Kidney epithelial cell (primary cell): ENCODE measurements around the gene STAT6. TPM values are rescaled to one million over a fixed set of nuclear protein-coding genes. Genes with fewer than 3 reads are reported as not detected.

Experiments used
- DNase-seq: peaks from one replicate; pipeline ENCODE4 v3.0.0-alpha.2; 2010; ENCODE audit warnings: low read depth
- H3K27me3 ChIP-seq: 2 replicates; pipeline ENCODE4 v1.6.0; 2011; ENCODE audit warnings: low read length; ENCODE audit not compliant: control insufficient read depth, insufficient read depth
- H3K36me3 ChIP-seq: 2 replicates; pipeline ENCODE4 v1.5.1; 2011; ENCODE audit warnings: low read length; ENCODE audit not compliant: control insufficient read depth, insufficient read depth
- H3K4me3 ChIP-seq: 2 replicates; pipeline ENCODE4 v1.5.1; 2011; ENCODE audit warnings: low read depth, mild to moderate bottlenecking, control low read depth, low read length
- total RNA-seq: library from RNA; depleted of rRNA; stranded (reverse); fragments of >200 nt; gene quantifications from 2 replicates; pipeline ENCODE4 v1.2.3, GENCODE V29; 2015
- TF ChIP-seq, protein P1 (sequence below): IDR thresholded peaks from 2 replicates; pipeline ENCODE4 v1.5.1; 2011; ENCODE audit warnings: mild to moderate bottlenecking, moderate library complexity, low read length, control low read depth, inconsistent platforms; ENCODE audit not compliant: insufficient read depth, poor library complexity, severe bottlenecking

Gene STAT6
- total RNA-seq, 1 donor from 2014 or later, result 67.8 TPM

DNA sequence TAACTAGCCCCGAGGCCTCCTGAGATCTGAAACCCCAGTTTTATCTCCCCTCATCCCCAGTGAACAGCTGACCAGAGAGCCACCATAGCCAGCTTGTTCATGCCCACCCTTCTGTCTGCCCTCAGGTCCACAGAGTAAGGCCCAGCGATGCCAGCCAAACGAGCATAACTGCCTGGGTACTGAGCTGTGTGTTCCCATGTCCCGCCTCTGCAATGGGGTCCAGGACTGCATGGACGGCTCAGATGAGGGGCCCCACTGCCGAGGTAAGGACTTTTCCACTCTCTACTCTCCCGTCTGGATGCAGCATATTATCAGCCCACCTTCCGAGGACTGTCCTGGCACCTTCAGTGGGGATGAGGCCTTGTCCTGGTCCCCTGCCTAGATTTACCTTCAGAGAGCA is 30.1 kb upstream of the STAT6 start:
- H3K36me3 ChIP-seq, result no peaks in the 10 kb centered on the region
- no peaks in the 10 kb centered on the region for H3K27me3 ChIP-seq
- no peak for DNase-seq
- TF ChIP-seq, protein P1, sequence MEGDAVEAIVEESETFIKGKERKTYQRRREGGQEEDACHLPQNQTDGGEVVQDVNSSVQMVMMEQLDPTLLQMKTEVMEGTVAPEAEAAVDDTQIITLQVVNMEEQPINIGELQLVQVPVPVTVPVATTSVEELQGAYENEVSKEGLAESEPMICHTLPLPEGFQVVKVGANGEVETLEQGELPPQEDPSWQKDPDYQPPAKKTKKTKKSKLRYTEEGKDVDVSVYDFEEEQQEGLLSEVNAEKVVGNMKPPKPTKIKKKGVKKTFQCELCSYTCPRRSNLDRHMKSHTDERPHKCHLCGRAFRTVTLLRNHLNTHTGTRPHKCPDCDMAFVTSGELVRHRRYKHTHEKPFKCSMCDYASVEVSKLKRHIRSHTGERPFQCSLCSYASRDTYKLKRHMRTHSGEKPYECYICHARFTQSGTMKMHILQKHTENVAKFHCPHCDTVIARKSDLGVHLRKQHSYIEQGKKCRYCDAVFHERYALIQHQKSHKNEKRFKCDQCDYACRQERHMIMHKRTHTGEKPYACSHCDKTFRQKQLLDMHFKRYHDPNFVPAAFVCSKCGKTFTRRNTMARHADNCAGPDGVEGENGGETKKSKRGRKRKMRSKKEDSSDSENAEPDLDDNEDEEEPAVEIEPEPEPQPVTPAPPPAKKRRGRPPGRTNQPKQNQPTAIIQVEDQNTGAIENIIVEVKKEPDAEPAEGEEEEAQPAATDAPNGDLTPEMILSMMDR, result no peak
- no peak overlapping the region for H3K4me3 ChIP-seq

DNA sequence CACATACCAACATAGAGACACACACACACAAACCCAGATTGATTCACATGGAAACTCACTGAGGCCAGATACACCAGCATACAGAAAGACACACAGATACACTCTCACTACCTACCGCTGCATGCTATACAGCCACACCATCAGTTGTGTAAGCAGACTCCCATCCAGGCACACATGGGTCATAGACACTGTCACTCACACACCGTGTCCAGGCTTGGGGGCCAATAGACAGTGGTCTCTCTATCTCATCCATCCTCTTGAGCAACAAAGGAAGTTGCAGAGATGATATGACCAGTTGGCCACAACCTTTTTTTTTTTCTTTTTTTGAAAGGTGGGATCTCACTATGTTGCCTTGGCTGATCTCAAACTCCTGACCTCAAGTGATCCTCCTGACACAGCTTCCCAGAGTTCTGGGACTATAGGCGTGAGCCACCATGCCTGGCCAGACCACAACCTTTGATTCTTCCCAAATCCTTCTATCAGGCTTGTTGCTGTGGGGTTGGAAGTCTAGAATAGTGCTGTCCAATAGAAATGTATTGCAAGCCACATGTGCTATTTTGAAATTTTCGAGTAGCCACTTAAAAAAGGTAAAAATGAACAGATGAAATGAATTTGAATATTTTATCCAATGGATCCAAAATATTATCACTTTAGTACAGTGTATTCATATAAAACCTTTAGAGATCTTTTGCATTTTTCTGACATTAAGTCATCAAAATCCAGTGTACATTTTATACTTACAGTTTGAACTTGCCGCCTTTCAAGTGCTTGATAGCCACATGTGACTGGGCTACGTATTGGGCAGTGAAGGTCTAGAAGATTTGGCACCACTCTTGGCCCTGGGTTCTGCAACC is 28.9 kb upstream of the STAT6 start:
- no peak for DNase-seq
- no peaks in the 10 kb centered on the region for H3K36me3 ChIP-seq
- TF ChIP-seq, protein P1, result no peak

DNA sequence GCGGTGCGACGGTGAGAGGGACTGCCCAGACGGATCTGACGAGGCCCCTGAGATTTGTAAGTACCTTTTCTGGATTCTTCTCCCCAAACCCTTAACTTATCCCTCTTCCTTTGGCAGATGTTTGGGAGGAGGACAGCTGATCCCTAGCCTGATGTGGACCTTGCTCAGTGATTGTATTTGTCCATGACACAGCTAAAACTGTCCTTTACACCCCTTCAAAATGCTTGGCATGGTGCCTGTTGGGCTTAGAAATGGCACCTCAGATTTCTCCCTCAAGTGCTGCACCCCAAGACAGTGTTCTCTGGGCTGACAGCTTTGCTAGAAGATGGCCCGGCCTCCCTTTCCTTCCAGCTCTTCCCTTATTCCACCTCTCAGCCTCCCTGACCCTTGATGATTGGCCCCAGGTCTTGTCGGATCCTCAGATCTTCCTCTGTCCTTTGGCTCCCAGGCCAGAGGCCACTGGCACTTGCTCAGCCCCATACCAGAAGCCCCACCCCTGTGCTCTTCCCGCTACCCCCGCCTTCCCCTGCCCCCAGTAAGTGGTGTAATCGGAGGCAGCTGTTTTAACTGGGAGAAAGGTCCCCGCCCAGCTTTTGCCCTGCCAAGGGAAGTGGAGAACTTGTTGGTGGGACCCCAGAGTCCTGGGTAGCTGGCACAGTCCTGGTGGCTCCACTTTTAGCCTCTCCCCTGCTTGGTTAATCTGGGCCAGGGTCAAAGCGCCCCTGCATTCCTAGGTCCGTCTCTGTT is 27.5 kb upstream of the STAT6 start:
- DNase-seq, result no peak
- no peaks in the 10 kb centered on the region for H3K27me3 ChIP-seq
- TF ChIP-seq, protein P1, result no peak
- no peaks in the 10 kb centered on the region for H3K36me3 ChIP-seq
- no peak overlapping the region for H3K4me3 ChIP-seq

More for the DNA sequence above, 28.9 kb upstream of the STAT6 start:
- H3K27me3 ChIP-seq, result no peaks in the 10 kb centered on the region
- H3K4me3 ChIP-seq, result no peak overlapping the region

DNA sequence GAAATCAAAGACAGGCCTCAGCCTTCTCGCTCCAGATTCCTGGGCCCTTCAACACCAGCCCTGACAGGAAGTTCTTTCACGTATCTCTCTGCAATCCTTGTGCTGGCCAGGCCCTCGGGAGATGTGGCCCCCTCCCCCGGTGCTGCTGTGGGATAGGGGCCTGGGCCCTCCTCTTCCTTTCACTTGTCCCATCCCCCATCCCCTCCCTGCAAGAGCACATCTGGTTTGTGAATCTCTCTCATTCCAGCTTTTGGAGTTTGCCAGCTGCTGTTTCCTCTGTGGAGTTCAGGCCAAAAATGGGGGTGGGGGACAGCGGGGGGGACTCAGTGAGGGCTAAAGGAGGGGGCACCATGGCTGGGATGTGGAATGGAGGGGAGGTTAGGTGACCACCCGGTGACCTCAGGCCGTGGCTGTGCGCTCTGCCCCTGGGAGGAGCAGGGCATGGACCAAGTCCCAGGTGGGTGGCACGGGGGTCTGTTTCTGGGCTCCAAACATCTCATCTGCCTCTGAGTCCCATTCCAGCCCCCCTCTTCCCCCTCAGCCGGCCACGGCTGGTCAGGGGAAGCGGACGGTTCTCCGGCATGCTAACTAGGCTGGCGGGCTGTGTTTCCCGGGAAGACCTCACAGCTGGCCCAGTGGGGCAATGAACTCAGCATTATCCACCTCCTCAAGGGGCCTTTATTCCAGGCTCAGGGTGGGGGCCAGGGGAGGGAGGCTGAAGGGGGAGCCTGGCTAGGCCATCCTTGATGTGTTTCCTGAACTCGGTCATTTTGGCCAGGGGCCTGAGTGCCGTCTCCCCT is 24.6 kb upstream of the STAT6 start:
- Histone ChIP-seq H3K36me3 (no peaks in the 10 kb centered on the region), H3K4me3 (no peak overlapping the region), H3K27me3 (no peaks in the 10 kb centered on the region)
- DNase-seq, result no peak
- TF ChIP-seq, protein P1, result no peak

DNA sequence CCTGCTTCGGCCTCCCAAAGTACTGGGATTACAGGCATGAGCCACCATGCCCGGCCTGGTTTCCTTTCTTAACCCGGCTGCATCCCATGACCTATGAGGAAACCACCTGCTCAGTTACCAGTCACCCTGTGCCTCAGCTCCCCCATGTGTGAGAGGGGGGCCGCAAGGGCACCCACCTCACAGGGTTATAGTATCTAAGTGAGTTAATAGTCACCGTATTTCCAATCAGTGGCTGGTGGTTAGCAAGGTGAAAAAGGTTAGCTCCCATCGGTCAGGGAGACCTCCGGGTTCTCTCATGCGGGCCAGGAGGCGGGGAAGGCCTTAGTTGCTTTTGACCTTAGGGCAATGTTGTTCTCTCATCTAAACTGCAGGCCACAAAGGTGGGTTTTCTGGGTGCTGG is 23.8 kb upstream of the STAT6 start:
- DNase-seq, result no peak
- H3K27me3 ChIP-seq, result no peaks in the 10 kb centered on the region
- no peaks in the 10 kb centered on the region for H3K36me3 ChIP-seq
- TF ChIP-seq, protein P1, result no peak
- no peak overlapping the region for H3K4me3 ChIP-seq
